PC-9 (cell line): Measurements from ENCODE around the gene ZNF19.

ENCODE experiments used
- CTCF ChIP-seq: fragments of 200-600 bp; sonication (generic); conservative IDR thresholded peaks from 2 replicates; pipeline ENCODE4 v1.6.1; 2017; ENCODE audit warnings: mixed run types, antibody characterized with exemption, mild to moderate bottlenecking, moderate library complexity
- EZH2 ChIP-seq: fragments of 200-600 bp; sonication (generic); IDR thresholded peaks from 2 replicates; pipeline ENCODE4 v1.8.0; 2017; ENCODE audit warnings: antibody characterized with exemption, low read depth

- no peak for TF ChIP-seq CTCF
- TF ChIP-seq EZH2: no peak
Measured at GRCh38 chr16:71428385-71428784, 60.7 kb downstream of the ZNF19 start.
